Heart left ventricle (tissue), 13 donors: ENCODE data around the gene FMO1.

Experiments used
- CTCF ChIP-seq, 12 donors: fragments of 200-600 bp; sonication (generic) in 4 of 12; IDR thresholded peaks; one replicate each; pipeline versions ENCODE4 v1.5.0 to v1.8.0; 2018 to 2022; ENCODE audit warnings: antibody characterized with exemption in 12 of 12, mild to moderate bottlenecking in 5 of 12
- POLR2A ChIP-seq, 2 donors: fragments of 450-650 bp; IDR thresholded peaks; one replicate each; pipeline ENCODE4 v1.6.1; 2017; ENCODE audit warnings: antibody characterized with exemption in 2 of 2, mild to moderate bottlenecking in 2 of 2, moderate library complexity in 2 of 2
- donor health status: ischemic (EF 13 %, LVEDD 7.1; RV severe dilation, severe dysfunction).
- donor health status: DM: no; HTN: yes; CAD: no.
- donor health status: DM: no; HTN: no; CAD: no.
- donor health status: ischemic (EF 25% LVEDD 6.9; RV normal size, moderate dysfunction).
- donor health status: ischemic (EF 25% LVEDD 5.7; RV mildly dilated, moderate dysfunction).
- donor health status: ischemic (EF 35%, LVEDD 5.7; RV mildly dilated, moderate dysfunction).
- donor health status: nonischemic (EF 11% LVEDD 7.7; RV severe dilation, severe dysfunction).
- donor health status: DM: yes; HTN: yes; CAD: no.
- donor health status: PGD.
- donor health status: ischemic (EF 29% LVEDD 5.4; RV normal size, mild dysfunction).
- donor health status: nonischemic (EF 23%, LVEDD 6.1; RV moderate dilation, normal function).

- TF ChIP-seq CTCF (IDR thresholded peaks at IDR 0.05) (peak; percentile 75 to 94 (median 82)), POLR2A (IDR thresholded peaks at IDR 0.05) (no peak)
These were observed 21.4 kb upstream of the FMO1 start for GRCh38 chr1:171226747-171227370.
